Measurements from ENCODE around the gene TALDO1.

TALDO1 gene

GRCh38 chr11:747158-748006 lies at the start of gene TALDO1:
TSS of gene TALDO1 (plus strand) at chr11:747464. CDS start at chr11:747482, 18 bp downstream.
- no peak for FAIRE-seq

GRCh38 chr11:697811-698311 lies 49.4 kb upstream of the TALDO1 start:
- FAIRE-seq: no peak

- no peak for FAIRE-seq
These were observed 48.7 kb upstream of the TALDO1 start for GRCh38 chr11:698493-699115.

GRCh38 chr11:699116-699508 lies 48.2 kb upstream of the TALDO1 start:
- no peak for FAIRE-seq

GRCh38 chr11:699753-700152 lies 47.5 kb upstream of the TALDO1 start:
- no peak for FAIRE-seq

GRCh38 chr11:701741-702461 lies 45.4 kb upstream of the TALDO1 start:
- no peak for FAIRE-seq

- no peak for FAIRE-seq
These were observed 44.5 kb upstream of the TALDO1 start for GRCh38 chr11:702462-703461.

- no peak for FAIRE-seq
These were observed 43.8 kb upstream of the TALDO1 start for GRCh38 chr11:703506-703905.

GRCh38 chr11:704228-704674 lies 43.0 kb upstream of the TALDO1 start:
- no peak for FAIRE-seq

GRCh38 chr11:704781-705645 lies 42.3 kb upstream of the TALDO1 start:
- FAIRE-seq: no peak

GRCh38 chr11:705646-706438 lies 41.4 kb upstream of the TALDO1 start, which contains the start of gene EPS8L2:
TSS of gene EPS8L2 (plus strand) at chr11:706231. CDS start at chr11:709408, 3,177 bp downstream.
- FAIRE-seq: no peak

GRCh38 chr11:706439-706956 lies 40.8 kb upstream of the TALDO1 start:
- FAIRE-seq: no peak

GRCh38 chr11:706957-707816 lies 40.1 kb upstream of the TALDO1 start:
- no peak for FAIRE-seq

GRCh38 chr11:707817-708420 lies 39.3 kb upstream of the TALDO1 start:
- FAIRE-seq: no peak

- FAIRE-seq: no peak
These were observed 38.8 kb upstream of the TALDO1 start for GRCh38 chr11:708511-708910.

- no peak for FAIRE-seq
These were observed 37.9 kb upstream of the TALDO1 start for GRCh38 chr11:709109-709997.

GRCh38 chr11:714436-714835 lies 32.8 kb upstream of the TALDO1 start:
- FAIRE-seq: no peak
